CD4-positive, alpha-beta T cell treated with Interleukin-4 for 4 hours (primary cell): ENCODE results near the gene LRRC52.

Experiments used
- DNase-seq: peaks from one replicate; pipeline ENCODE4 v3.0.0-alpha.2; 2020

The LRRC52 gene

GRCh38 chr1:165543532-165544438 is at the start of gene LRRC52:
Gene LRRC52 (plus strand): TSS chr1:165544000. CDS start chr1:165544297, 297 bp downstream.
- DNase-seq = no peak

GRCh38 chr1:165494949-165495857 is 48.6 kb upstream of the LRRC52 start:
- no peak for DNase-seq

GRCh38 chr1:165495858-165496205 is 48.0 kb upstream of the LRRC52 start:
- no peak for DNase-seq

- DNase-seq = no peak
Observed at GRCh38 chr1:165496501-165496900, 47.3 kb upstream of the LRRC52 start.

- no peak for DNase-seq
Observed at GRCh38 chr1:165497069-165498013, 46.5 kb upstream of the LRRC52 start.

GRCh38 chr1:165501330-165501969 is 42.4 kb upstream of the LRRC52 start:
- no peak for DNase-seq

GRCh38 chr1:165501970-165502348 is 41.8 kb upstream of the LRRC52 start:
- DNase-seq = no peak

- no peak for DNase-seq
Observed at GRCh38 chr1:165507570-165507969, 36.2 kb upstream of the LRRC52 start.

GRCh38 chr1:165508291-165508690 is 35.5 kb upstream of the LRRC52 start:
- no peak for DNase-seq

GRCh38 chr1:165512816-165513215 is 31.0 kb upstream of the LRRC52 start:
- DNase-seq = no peak

GRCh38 chr1:165516469-165516868 is 27.3 kb upstream of the LRRC52 start:
- no peak for DNase-seq

GRCh38 chr1:165520646-165521045 is 23.2 kb upstream of the LRRC52 start:
- no peak for DNase-seq

GRCh38 chr1:165524639-165525285 is 19.0 kb upstream of the LRRC52 start:
- DNase-seq = no peak

- no peak for DNase-seq
Observed at GRCh38 chr1:165525708-165526107, 18.1 kb upstream of the LRRC52 start.

GRCh38 chr1:165527251-165528007 is 16.4 kb upstream of the LRRC52 start:
- DNase-seq = no peak

GRCh38 chr1:165531021-165531420 is 12.8 kb upstream of the LRRC52 start:
- DNase-seq = no peak

GRCh38 chr1:165532053-165532452 is 11.7 kb upstream of the LRRC52 start:
- no peak for DNase-seq

GRCh38 chr1:165533254-165533653 is 10.5 kb upstream of the LRRC52 start:
- no peak for DNase-seq

- no peak for DNase-seq
Observed at GRCh38 chr1:165536016-165536415, 7.8 kb upstream of the LRRC52 start.

- no peak for DNase-seq
Observed at GRCh38 chr1:165537356-165538109, 6.3 kb upstream of the LRRC52 start.
